Measurements from ENCODE around the gene TGFB1I1.

Gene TGFB1I1

DNA sequence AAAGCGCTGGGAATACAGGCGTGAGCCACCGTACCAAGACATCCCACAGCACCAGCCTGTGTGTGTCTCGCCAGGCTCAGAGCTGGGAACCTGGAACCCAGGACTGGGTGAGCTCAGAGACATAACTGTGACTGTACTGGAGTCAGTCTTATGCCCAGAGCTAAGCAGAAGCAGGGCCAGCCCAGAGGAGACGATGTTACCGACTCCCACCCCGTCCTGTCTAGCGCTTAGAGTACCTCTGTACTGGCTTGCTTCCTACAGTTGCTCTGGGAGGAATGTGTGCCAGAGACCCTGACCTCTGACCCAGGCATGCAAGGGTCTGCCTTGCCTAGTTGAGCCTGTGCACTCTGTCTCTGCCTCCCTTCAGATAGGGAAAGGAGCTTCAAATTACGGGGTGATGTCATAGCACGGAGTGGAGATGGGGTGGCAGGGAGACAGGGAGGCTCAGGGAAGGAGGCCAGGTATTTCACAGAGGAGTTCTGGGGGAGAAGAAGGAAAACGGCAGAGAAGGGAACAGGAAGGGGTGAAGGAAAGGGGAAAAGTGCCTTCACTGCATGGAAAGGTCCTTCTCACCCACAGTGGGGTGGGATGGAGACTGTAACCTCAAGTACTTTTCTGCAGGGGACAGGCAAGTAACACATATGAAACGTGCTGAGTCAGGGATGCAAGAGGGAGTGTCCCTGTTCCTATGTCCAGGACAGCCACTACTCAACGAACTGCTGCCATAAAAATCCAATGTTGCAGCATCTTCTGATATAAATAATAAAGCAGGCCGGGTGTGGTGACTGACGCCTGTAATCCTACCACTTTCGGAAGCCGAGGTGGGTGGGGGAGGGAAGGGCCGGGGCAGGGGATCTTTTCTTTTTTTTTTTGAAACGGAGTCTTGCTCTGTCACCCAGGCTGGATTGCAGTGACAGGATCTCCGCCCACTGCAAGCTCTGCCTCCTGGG, 18.4 kb upstream of the TGFB1I1 start:
- peak; percentile 56 for DNase-seq

DNA sequence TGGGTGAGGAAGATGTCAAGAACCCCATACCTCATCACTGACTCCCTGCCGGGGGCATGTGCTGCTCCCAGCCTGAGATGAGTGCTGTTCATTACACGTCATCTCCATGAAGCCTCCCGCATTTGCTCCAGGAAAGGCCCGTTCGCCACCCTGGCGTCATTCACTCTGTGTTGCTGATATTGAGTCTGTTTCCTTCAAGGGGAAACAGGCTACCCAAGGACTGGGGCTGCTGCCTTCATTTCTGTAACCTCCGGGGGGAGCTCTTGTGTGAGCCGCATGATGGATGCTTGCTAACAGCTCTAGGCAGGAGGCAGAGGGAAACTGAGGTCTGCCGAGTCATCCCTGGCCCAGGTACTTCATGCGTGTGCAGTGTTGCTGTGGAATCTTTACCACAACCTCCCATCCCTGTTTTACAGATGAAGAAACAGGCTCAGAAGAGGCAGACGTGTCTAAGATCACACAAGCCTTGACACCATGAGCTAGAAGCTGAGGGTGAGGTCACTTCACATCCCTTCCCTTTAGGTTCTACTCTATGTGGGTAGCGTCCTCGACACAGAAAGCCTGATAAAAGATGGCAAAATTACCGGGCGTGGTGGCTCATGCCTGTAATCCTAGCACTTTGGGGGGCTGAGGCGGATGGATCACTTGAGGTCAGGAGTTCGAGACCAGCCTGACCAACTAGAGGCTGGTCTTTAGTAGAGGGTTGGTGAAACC, 16.2 kb upstream of the TGFB1I1 start:
- no peak for DNase-seq

GRCh38 chr16:31456988-31457360, 15.0 kb upstream of the TGFB1I1 start:
- no peak for DNase-seq

- DNase-seq: no peak
Observed at GRCh38 chr16:31458073-31458843, 13.7 kb upstream of the TGFB1I1 start.

DNA sequence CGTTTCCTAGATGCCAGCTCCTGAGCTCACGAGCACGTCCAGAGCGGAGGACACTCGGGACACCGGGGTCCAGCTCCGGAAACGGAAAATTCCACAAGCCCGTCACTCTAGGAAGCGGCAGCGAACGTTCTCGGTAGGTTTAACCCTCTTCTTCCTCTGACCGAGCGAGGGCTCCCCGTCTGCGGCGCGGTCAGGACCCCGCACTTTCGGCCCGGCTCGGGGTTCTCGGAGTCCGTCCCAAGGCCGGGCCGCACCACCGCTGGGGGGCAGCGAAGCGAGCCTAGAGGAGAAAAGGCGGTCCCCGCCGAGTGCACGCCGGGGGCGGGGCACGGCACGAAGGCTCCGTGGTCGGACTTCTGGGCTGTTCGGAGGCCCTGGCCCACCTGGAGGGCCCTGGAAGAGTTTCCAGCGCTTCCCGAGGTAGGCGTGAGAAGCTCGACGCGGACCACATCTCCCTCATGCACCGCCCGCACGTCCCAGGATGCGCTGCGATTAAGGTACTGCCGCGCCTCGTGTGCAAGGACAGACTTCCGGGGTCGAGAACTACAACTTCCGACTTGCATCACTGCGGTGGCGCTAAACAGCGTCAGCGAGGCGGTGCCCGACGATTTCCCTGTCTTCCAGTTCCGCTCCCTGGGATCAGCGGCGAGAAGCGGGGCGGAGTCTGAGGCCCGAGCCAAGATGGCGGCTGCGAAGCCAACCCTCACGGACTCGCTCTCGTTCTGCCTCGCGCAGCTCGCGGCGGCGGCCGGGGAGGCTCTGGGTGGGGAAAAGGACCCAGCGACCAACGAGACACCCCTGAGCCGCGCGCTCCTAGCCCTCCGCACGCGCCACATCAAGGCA, 12.9 kb upstream of the TGFB1I1 start, which contains the start of gene ARMC5:
Gene ARMC5 (plus strand): TSS at position 658 of the 843 bp plus-strand sequence. CDS start 24 bp downstream, at position 682.
- DNase-seq: peak; percentile 98

GRCh38 chr16:31459687-31460581, 12.0 kb upstream of the TGFB1I1 start:
- DNase-seq: peak; percentile 99

DNA sequence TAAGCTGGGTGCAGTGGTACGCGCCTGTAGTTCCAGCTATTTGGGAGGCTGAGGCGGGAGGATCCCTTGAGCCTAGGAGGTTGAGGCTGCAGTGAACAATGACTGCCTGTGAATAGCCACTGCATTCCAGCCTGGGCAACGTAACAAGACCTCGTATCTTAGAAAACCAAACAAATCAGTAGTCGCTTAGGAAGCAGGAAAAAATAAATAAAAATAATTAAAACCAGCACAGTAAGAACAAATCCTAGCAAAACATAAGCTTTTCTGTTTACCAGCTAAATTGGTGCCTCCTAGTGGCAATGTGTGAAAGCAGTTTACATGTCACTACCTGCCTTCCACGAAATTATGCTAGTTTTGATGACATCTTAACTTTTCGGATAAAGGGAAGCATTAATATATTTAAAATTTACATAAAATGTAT, 11.4 kb upstream of the TGFB1I1 start:
- DNase-seq: peak; percentile 68

- DNase-seq: no peak
Observed at GRCh38 chr16:31461201-31461920, 10.6 kb upstream of the TGFB1I1 start.

DNA sequence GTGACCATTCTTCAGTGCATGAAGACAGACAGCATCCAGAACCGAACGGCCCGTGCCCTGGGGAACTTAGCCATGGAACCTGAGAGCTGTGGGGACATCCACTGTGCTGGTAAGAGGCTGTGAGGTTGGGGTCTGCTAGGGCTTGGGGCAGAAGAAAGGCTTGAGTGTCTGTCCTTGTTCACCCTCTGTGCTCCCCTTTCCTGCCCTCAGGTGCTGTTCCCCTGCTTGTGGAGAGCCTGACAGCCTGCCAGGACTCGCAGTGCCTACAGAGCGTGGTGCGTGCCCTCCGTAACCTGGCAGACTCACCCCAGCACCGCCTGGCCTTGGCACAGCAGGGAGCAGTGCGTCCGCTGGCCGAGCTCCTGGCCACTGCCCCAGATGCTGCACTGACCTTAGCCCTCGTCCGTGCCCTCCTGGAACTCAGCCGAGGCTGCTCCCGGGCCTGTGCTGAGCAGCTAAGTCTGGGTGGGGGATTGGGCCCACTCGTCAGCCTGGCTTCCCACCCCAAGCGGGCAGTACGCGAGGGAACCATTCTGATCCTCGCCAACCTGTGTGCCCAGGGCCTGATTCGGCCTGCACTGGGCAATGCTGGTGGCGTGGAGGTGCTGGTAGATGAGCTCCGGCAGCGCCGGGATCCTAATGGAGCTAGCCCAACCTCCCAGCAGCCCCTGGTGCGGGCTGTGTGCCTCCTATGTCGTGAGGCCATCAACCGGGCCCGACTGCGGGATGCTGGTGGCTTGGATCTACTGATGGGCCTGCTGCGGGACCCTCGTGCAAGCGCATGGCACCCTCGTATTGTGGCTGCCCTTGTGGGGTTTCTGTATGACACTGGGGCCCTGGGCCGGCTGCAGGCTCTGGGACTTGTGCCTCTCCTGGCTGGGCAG, 9.8 kb upstream of the TGFB1I1 start:
- no peak for DNase-seq

DNA sequence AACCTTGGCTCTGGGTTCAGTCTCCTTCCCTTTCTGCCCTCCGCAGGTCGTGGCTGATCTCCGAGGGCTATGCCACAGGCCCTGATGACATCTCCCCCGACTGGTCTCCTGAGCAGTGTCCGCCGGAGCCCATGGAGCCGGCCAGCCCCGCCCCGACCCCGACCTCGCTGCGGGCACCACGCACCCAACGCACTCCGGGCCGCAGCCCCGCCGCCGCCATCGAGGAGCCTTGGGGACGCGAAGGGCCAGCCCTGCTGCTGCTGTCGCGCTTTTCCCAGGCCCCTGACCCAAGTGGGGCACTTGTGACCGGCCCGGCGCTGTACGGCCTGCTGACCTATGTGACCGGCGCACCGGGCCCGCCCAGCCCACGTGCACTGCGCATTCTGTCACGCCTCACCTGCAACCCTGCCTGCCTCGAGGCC, 7.6 kb upstream of the TGFB1I1 start:
- DNase-seq: no peak

GRCh38 chr16:31464781-31465260, 7.1 kb upstream of the TGFB1I1 start:
- DNase-seq: no peak

GRCh38 chr16:31465788-31466370, 6.1 kb upstream of the TGFB1I1 start:
- no peak for DNase-seq

DNA sequence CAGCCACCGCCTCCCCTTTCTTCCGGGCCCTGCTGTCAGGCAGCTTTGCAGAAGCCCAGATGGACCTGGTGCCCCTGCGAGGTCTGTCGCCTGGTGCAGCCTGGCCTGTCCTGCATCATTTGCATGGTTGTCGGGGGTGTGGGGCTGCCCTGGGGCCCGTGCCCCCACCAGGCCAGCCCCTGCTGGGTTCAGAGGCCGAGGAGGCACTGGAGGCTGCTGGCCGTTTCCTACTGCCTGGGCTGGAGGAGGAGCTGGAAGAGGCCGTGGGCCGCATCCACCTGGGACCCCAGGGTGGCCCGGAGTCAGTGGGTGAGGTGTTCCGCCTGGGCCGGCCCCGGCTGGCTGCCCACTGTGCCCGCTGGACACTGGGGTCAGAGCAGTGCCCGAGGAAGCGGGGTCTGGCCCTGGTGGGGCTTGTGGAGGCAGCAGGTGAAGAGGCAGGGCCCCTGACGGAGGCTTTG, 5.5 kb upstream of the TGFB1I1 start:
- no peak for DNase-seq

DNA sequence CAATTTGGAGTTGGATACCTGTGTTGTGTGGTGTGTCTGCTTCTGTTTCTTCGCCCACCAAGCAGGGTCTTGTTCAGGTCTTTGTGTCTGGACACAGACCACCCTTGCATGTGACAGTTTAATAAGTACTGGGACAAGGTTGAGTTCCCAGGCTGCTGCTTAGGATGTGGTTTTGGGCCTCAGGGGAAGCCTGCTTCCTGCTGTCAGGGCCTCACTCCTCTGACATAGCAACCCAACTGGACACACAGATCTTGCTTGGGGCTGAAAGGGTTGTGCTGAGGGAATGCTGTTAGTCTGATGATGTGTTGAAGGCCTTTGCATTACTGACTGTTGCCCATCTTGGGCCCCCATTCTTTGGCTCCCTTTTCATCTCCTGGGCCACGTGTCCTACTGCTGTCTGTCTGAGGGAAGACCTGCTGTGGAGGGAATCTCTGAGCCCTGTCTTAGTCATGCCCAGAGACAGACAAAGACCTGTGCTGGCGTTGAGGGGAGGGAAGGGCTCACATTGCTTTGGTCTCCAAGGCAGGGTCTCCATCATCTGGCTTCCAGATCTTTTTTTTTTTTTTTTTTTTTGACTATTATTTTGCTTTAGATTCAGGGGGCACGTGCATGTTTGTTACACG, 4.7 kb upstream of the TGFB1I1 start:
- DNase-seq: no peak

- no peak for DNase-seq
Observed at GRCh38 chr16:31467858-31468257, 4.1 kb upstream of the TGFB1I1 start.

DNA sequence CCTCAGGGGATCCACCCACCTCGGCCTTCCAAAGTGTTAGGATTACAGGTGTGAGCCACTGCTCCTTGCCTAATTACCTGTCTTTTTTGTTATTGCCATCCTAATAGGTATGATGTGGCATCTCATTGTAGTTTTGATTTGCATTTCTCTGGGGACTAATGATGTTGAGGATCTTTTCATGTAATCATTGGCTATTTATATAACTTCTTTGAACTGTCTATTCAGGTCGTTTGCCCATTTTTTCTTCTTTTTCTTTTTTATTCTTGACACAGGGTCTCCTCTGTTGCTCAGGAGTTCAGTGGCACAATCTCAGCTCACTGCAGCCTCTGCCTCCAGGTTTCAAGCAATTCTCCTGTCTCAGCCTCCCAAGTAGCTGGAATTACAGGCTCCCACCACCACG, 1.3 kb upstream of the TGFB1I1 start:
- DNase-seq: no peak

- DNase-seq: no peak
Observed at GRCh38 chr16:31471241-31471874, 594 bp upstream of the TGFB1I1 start.

Measured in fibroblast of skin of right quadriceps (primary cell).